Measurements from ENCODE around the gene TMEM129. TPM values are rescaled to one million over a fixed set of nuclear protein-coding genes. Genes with fewer than 3 reads are reported as not detected.

The TMEM129 gene
- polyA plus RNA-seq, 1 donor from 2014 or later = 42.1 TPM

DNA sequence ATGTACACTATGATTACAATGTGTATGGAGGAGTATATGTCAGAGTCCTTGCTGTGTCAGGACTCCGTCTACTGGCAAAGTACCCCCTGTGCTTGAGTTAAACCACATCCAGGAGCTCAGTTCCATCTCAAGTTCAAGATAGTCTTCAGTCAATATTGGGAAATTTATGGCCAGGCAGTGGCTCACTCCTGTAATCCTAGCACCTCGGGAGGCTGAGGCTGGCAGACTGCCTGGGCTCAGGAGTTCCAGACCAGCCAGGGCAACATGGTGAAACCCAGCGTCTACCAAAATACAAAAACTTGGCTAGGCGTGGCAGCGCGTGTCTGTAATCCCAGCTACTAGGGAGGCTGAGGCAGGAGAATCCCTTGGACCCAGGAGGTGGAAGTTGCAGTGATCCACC, 14.8 kb downstream of the TMEM129 start:
- H3K9me3 ChIP-seq (ENCODE audit: low read length) = no peaks in the 10 kb centered on the region
- H3K27ac ChIP-seq (ENCODE audit: low read length) = no peak overlapping the region
- H3K79me2 ChIP-seq (replicated peaks; ENCODE audit: insufficient read depth, low read length) = peaks cover 37% of the 10 kb centered on the region
- no peak for TF ChIP-seq TAF1 (IDR thresholded peaks at IDR 0.05; ENCODE audit: low read depth)
- TF ChIP-seq EZH2 (IDR thresholded peaks at IDR 0.05; ENCODE audit: borderline replicate concordance, insufficient read depth, low read length, poor library complexity, severe bottlenecking) = no peak
- no peak for TF ChIP-seq POLR2AphosphoS5 (IDR thresholded peaks at IDR 0.05)
- TF ChIP-seq, protein P1, sequence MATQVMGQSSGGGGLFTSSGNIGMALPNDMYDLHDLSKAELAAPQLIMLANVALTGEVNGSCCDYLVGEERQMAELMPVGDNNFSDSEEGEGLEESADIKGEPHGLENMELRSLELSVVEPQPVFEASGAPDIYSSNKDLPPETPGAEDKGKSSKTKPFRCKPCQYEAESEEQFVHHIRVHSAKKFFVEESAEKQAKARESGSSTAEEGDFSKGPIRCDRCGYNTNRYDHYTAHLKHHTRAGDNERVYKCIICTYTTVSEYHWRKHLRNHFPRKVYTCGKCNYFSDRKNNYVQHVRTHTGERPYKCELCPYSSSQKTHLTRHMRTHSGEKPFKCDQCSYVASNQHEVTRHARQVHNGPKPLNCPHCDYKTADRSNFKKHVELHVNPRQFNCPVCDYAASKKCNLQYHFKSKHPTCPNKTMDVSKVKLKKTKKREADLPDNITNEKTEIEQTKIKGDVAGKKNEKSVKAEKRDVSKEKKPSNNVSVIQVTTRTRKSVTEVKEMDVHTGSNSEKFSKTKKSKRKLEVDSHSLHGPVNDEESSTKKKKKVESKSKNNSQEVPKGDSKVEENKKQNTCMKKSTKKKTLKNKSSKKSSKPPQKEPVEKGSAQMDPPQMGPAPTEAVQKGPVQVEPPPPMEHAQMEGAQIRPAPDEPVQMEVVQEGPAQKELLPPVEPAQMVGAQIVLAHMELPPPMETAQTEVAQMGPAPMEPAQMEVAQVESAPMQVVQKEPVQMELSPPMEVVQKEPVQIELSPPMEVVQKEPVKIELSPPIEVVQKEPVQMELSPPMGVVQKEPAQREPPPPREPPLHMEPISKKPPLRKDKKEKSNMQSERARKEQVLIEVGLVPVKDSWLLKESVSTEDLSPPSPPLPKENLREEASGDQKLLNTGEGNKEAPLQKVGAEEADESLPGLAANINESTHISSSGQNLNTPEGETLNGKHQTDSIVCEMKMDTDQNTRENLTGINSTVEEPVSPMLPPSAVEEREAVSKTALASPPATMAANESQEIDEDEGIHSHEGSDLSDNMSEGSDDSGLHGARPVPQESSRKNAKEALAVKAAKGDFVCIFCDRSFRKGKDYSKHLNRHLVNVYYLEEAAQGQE (IDR thresholded peaks at IDR 0.05; ENCODE audit: borderline replicate concordance) = no peak
- TF ChIP-seq, protein P2, sequence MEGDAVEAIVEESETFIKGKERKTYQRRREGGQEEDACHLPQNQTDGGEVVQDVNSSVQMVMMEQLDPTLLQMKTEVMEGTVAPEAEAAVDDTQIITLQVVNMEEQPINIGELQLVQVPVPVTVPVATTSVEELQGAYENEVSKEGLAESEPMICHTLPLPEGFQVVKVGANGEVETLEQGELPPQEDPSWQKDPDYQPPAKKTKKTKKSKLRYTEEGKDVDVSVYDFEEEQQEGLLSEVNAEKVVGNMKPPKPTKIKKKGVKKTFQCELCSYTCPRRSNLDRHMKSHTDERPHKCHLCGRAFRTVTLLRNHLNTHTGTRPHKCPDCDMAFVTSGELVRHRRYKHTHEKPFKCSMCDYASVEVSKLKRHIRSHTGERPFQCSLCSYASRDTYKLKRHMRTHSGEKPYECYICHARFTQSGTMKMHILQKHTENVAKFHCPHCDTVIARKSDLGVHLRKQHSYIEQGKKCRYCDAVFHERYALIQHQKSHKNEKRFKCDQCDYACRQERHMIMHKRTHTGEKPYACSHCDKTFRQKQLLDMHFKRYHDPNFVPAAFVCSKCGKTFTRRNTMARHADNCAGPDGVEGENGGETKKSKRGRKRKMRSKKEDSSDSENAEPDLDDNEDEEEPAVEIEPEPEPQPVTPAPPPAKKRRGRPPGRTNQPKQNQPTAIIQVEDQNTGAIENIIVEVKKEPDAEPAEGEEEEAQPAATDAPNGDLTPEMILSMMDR (IDR thresholded peaks at IDR 0.05; ENCODE audit: poor library complexity, severe bottlenecking) = no peak
- TF ChIP-seq SMC3 (conservative IDR thresholded peaks at IDR 0.05; ENCODE audit: poor library complexity) = no peak
- no peak for TF ChIP-seq RAD21 (conservative IDR thresholded peaks at IDR 0.05)
- TF ChIP-seq EP300 (conservative IDR thresholded peaks at IDR 0.05; ENCODE audit: poor library complexity, severe bottlenecking) = no peak
- no peak for TF ChIP-seq MXI1 (conservative IDR thresholded peaks at IDR 0.05; ENCODE audit: poor library complexity, severe bottlenecking)
- no peak overlapping the region for H3K4me3 ChIP-seq (ENCODE audit: low read length)
- H4K20me1 ChIP-seq (ENCODE audit: insufficient read depth) = no peaks in the 10 kb centered on the region
- H3K36me3 ChIP-seq (ENCODE audit: insufficient read depth, low read length) = no peaks in the 10 kb centered on the region
- H3K9ac ChIP-seq (ENCODE audit: low read length) = no peak overlapping the region
- no peaks in the 10 kb centered on the region for H3F3A ChIP-seq (ENCODE audit: insufficient read depth, low read length, poor library complexity, severe bottlenecking)
- H2AFZ ChIP-seq (ENCODE audit: low read depth, low read length) = no peak overlapping the region
- no peaks in the 10 kb centered on the region for H3K9me2 ChIP-seq (ENCODE audit: insufficient read depth, low read length)
- no peak overlapping the region for H3K4me2 ChIP-seq (ENCODE audit: low read length)
- no peaks in the 10 kb centered on the region for H3K27me3 ChIP-seq (ENCODE audit: insufficient read depth, low read depth, low read length)

DNA sequence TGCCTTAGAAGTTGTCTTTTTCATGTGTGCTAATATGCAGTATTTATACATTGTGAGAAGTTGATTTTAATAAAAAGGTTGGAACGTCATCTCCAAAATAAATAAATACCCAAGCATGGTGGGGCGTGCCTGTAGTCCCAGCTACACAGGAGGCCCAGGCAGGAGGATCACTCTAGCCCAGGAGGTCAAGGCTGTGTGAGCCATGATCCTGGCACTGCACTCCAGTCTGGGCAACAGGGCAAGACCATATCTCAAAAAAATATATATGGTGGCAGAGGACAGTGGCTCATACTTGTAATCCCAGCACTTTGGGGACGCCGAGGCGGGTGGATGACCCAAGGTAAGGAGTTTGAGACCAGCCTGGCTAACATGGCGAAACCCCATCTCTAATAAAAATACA, 15.4 kb downstream of the TMEM129 start:
- Histone ChIP-seq H3K9me3 (ENCODE audit: low read length) (no peaks in the 10 kb centered on the region), H3K4me3 (ENCODE audit: low read length) (no peak overlapping the region), H3K27me3 (ENCODE audit: insufficient read depth, low read depth, low read length) (no peaks in the 10 kb centered on the region), H4K20me1 (ENCODE audit: insufficient read depth) (no peaks in the 10 kb centered on the region), H3K4me2 (ENCODE audit: low read length) (no peak overlapping the region), H3K36me3 (ENCODE audit: insufficient read depth, low read length) (no peaks in the 10 kb centered on the region), H3K9ac (ENCODE audit: low read length) (no peak overlapping the region), H3K79me2 (replicated peaks; ENCODE audit: insufficient read depth, low read length) (peaks cover 33% of the 10 kb centered on the region), H3K27ac (ENCODE audit: low read length) (no peak overlapping the region), H3F3A (ENCODE audit: insufficient read depth, low read length, poor library complexity, severe bottlenecking) (no peaks in the 10 kb centered on the region), H2AFZ (ENCODE audit: low read depth, low read length) (no peak overlapping the region), H3K9me2 (ENCODE audit: insufficient read depth, low read length) (no peaks in the 10 kb centered on the region)
- TF ChIP-seq EZH2 (IDR thresholded peaks at IDR 0.05; ENCODE audit: borderline replicate concordance, insufficient read depth, low read length, poor library complexity, severe bottlenecking) (no peak), TAF1 (IDR thresholded peaks at IDR 0.05; ENCODE audit: low read depth) (no peak), SMC3 (conservative IDR thresholded peaks at IDR 0.05; ENCODE audit: poor library complexity) (no peak), MXI1 (conservative IDR thresholded peaks at IDR 0.05; ENCODE audit: poor library complexity, severe bottlenecking) (no peak), EP300 (conservative IDR thresholded peaks at IDR 0.05; ENCODE audit: poor library complexity, severe bottlenecking) (no peak), POLR2AphosphoS5 (IDR thresholded peaks at IDR 0.05) (no peak), RAD21 (conservative IDR thresholded peaks at IDR 0.05) (no peak)
- TF ChIP-seq, protein P2 (IDR thresholded peaks at IDR 0.05; ENCODE audit: poor library complexity, severe bottlenecking) = no peak
- TF ChIP-seq, protein P1 (IDR thresholded peaks at IDR 0.05; ENCODE audit: borderline replicate concordance) = no peak
